Stimulated activated CD8-positive, alpha-beta memory T cell treated with anti-CD3 and anti-CD28 coated beads, Interleukin-4, amount 100 ng/mL, for 4 hours (primary cell): ENCODE measurements around the gene GRPEL2.
A peak's percentile ranks its signal among the peaks of the same experiment; 100 is the strongest.
"Not testable (repeated sequence)": the region's sequence is repeated elsewhere in the genome, so short reads cannot be mapped to it uniquely, and the experiment has no call there.

Experiments
- DNase-seq, 2 donors: peaks; one replicate each; pipeline ENCODE4 v3.0.0-alpha.2; 2020; ENCODE audit warnings: low read depth in 2 of 2, low spot score in 1 of 2

Gene GRPEL2

DNA sequence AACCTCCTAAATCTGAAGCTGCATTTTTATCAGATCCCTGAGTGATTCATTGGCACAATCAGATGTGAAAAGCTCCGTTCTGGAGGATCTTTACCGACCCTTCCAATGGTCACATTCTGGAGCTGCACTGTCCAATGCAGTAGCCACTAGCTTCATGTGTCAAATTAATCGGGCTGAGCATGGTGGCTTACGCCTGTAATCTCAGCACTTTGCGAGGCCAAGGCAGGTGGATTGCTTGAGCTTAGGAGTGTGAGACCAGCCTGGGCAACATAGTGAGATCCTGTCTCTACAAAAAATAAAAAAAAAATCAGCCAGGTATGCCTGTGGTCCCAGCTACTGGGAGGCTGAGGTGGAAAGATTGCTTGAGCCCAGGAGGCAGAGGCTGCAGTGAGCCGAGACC is 30.1 kb downstream of the GRPEL2 start:
- DNase-seq, result no peak

GRCh38 chr5:149376104-149376503 is 30.8 kb downstream of the GRPEL2 start:
- DNase-seq, result no peak

DNA sequence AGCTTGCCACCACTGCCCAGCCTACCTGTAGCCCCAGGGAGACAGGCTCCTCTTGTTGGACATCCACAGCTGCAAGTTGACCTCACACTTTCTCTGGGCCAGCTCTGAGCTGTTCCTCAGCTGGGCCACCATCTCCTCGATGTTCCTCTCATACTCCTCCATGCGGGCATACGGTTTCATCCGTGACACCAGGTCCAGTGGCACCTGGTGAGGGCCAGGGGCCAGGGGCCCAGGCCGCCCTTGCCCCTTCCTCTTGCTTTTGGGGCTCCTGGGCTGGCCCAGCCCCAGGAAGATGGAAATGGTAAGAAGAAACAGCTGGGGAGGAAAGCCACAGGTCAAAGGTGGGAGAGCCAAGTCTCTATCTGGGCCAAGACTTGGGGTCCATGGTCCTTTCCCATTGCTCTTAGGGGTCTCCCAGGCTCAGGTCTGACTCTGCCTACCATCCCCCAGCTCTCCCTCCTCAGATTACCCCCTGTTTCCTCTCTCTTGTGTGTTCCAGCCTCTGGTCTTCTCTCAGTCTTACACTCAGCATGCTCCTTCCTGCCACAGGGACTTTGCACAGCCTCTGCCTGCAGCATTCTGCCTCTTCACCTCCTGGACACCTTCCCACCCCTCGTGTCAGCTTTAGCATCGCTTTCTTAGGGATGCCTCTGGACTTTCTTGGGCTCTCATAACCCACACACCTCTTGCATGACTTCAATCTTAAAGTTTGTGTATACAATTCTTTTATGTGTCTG is 31.6 kb downstream of the GRPEL2 start:
- DNase-seq, result no peak

GRCh38 chr5:149378241-149378820 is 33.0 kb downstream of the GRPEL2 start:
- no peak for DNase-seq

DNA sequence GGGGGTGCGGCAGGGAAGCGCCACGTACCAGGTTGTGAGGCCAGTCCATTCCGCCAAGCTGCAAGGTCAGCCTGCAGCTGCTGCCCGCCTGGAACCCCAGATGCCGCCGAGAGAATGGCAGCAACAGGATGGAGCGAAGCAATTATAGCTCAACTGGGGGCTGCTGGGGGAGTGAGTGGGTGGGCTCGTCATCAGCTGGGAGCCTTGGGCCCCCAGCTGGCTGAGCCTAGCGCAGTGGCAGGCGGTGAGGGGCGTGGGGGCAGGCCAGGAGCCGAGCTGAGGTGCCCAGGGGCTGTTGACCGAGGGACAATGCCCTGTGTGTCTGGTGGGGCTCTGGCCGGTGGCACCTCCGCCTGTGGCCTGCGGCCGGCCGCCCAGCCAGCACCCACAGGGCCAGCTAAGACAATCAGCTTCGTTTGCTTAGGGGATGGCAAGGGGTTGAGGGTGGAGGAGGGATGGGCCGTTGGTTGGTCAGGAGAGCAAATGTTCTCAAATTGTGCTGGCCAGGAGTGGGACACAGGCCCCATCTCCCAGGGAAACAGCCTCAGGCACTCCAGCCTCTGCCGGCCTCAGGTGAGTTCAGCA is 34.0 kb downstream of the GRPEL2 start, which contains the start of gene IL17B:
Gene IL17B (minus strand): TSS at position 116 of the 585 bp plus-strand sequence. CDS start 67 bp downstream, at position 49.
- no peak for DNase-seq

- no peak for DNase-seq
Measured at GRCh38 chr5:149379818-149380374, 34.6 kb downstream of the GRPEL2 start.

DNA sequence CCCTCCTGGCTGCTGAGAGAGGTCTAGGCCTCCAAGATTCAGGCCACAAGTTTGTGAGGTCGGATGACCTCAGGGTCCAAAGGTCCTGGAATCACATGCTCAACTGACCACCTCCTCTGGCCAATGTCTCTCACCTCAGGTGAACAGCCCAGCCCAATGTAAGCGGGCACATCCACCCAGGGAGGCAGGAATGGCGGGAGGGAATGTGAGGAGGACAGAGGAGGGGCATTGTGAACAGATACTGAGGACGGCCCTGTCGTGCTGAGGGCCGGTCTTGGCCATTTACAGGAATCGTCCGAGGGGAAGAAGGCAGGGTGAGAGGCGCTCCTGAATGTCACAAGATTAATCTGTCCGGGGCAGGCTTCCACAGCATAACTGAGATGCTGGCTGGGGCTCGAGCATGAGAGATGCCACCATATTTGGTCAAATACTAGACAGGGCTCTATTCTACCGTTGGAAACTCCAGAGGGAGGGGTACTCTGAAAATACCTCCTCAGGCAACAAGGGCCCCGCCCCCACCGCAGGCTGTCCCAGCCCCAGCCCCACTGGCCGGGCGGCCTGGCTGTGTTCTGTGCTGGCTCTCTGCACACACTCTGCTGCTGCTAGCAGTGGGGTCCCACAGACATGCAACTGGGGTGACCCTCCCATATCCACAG is 35.3 kb downstream of the GRPEL2 start:
- no peak for DNase-seq

GRCh38 chr5:149381261-149381985 is 36.1 kb downstream of the GRPEL2 start:
- DNase-seq, result no peak

GRCh38 chr5:149381986-149382338 is 36.7 kb downstream of the GRPEL2 start:
- peak; percentile 51 to 54 for DNase-seq

- no peak for DNase-seq
Measured at GRCh38 chr5:149382517-149383220, 37.4 kb downstream of the GRPEL2 start.

DNA sequence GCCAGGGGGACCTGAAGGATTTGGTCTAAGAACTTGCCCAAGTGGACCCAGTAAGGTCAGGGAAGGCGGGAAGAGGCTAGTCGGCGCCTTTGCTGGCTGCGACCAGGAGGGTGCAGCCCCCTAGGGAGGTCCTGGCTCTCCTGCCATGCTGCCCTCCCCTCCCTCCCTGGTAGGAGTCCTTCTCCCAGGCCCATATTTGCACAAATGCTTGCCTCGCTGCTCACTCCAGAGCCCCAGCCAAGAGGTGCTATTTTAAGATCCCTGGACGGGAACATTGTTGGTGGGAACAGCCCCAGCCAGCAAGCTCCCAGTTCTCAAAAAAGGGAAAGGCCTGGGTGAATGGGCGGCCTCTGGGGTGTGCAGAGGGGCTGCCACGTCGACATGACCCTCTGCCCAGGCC is 38.1 kb downstream of the GRPEL2 start:
- DNase-seq, result no peak

DNA sequence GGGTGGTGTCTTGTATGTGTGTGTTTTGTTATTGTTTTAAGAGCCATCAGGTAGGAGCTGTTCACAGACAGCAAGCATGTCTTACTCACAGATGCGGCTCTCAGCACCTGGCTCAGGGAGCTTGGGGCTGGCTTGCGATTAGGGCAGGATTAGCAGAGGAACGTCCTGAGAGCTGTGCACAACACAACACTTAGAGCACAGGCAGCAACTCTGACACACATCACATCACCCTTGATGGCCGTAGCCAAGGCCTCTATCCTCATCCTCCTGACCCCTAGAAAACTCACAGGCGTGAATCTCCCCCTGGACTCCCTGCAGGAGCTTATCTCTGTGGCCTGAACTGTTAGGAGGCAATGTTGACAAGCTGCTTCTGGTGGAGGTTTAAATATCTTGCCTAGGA is 40.9 kb downstream of the GRPEL2 start:
- DNase-seq, result no peak

- no peak for DNase-seq
Measured at GRCh38 chr5:149387081-149387631, 41.9 kb downstream of the GRPEL2 start.

GRCh38 chr5:149387982-149388381 is 42.7 kb downstream of the GRPEL2 start:
- DNase-seq, result no peak

GRCh38 chr5:149388498-149389190 is 43.3 kb downstream of the GRPEL2 start:
- no peak for DNase-seq

- no peak for DNase-seq
Measured at GRCh38 chr5:149389552-149390495, 44.5 kb downstream of the GRPEL2 start.

- DNase-seq, result not testable (repeated sequence)
Measured at GRCh38 chr5:149391076-149391475, 45.8 kb downstream of the GRPEL2 start.

- no peak for DNase-seq
Measured at GRCh38 chr5:149391524-149391923, 46.2 kb downstream of the GRPEL2 start.
